Nephron (organoid): ENCODE measurements around the gene KCNK15.
A peak's percentile ranks its signal among the peaks of the same experiment; 100 is the strongest.

Source experiments
- H3K27ac Mint-ChIP-seq, 3 experiments: 2 replicates each; pipeline ENCODE4 v1.8.0; 2020; ENCODE audit warnings: mixed read lengths in 3 of 3, mild to moderate bottlenecking in 2 of 3, moderate library complexity in 1 of 3
- H3K27me3 Mint-ChIP-seq: 2 replicates; pipeline ENCODE4 v1.8.0; 2021; ENCODE audit warnings: low read depth, mild to moderate bottlenecking, moderate library complexity, mixed read lengths
- H3K36me3 Mint-ChIP-seq: 2 replicates; pipeline ENCODE4 v1.8.0; 2020; ENCODE audit warnings: low read depth, mixed read lengths
- H3K4me1 Mint-ChIP-seq: 2 replicates; pipeline ENCODE4 v1.8.0; 2020; ENCODE audit warnings: mixed read lengths
- H3K4me3 Mint-ChIP-seq, 3 experiments: 2 replicates each; pipeline ENCODE4 v1.8.0; 2020; ENCODE audit warnings: mild to moderate bottlenecking in 3 of 3, mixed read lengths in 3 of 3, moderate library complexity in 2 of 3
- H3K9me3 Mint-ChIP-seq: 2 replicates; pipeline ENCODE4 v1.8.0; 2020; ENCODE audit warnings: mixed read lengths
- CTCF ChIP-seq, 3 experiments: fragments of 200-600 bp; sonication (generic); IDR thresholded peaks; one replicate each; pipeline ENCODE4 v1.5.0; 2021; ENCODE audit warnings: antibody characterized with exemption in 3 of 3; ENCODE audit not compliant: unreplicated experiment in 3 of 3

KCNK15 gene

GRCh38 chr20:44705364-44706094 lies 40.1 kb upstream of the KCNK15 start:
- H3K36me3 Mint-ChIP-seq = no peaks in the 10 kb centered on the region
- no peak overlapping the region for H3K4me3 Mint-ChIP-seq
- peaks cover 5% of the 10 kb centered on the region for H3K27me3 Mint-ChIP-seq
- H3K27ac Mint-ChIP-seq = no peak overlapping the region
- peaks cover 26% of the 10 kb centered on the region for H3K4me1 Mint-ChIP-seq
- no peaks in the 10 kb centered on the region for H3K9me3 Mint-ChIP-seq
- no peak for TF ChIP-seq CTCF (IDR thresholded peaks at IDR 0.05; ENCODE audit: unreplicated experiment in 3 of 3)

GRCh38 chr20:44706301-44707017 lies 39.2 kb upstream of the KCNK15 start:
- Mint-ChIP-seq H3K4me3 (no peak overlapping the region), H3K9me3 (no peaks in the 10 kb centered on the region), H3K36me3 (no peaks in the 10 kb centered on the region), H3K27me3 (no peaks in the 10 kb centered on the region), H3K27ac (peak overlapping the region in 1 of 3 experiments; percentile 41), H3K4me1 (peaks cover 17% of the 10 kb centered on the region)
- no peak for TF ChIP-seq CTCF (IDR thresholded peaks at IDR 0.05; ENCODE audit: unreplicated experiment in 3 of 3)

- H3K4me3 Mint-ChIP-seq = no peak overlapping the region
Measured at GRCh38 chr20:44707018-44707579, 38.6 kb upstream of the KCNK15 start.

GRCh38 chr20:44709380-44709779 lies 36.3 kb upstream of the KCNK15 start:
- no peak for TF ChIP-seq CTCF (IDR thresholded peaks at IDR 0.05; ENCODE audit: unreplicated experiment in 3 of 3)
- peaks cover 3% of the 10 kb centered on the region for H3K27me3 Mint-ChIP-seq
- peaks cover 12% of the 10 kb centered on the region for H3K4me1 Mint-ChIP-seq

More at GRCh38 chr20:44707018-44707579, 38.6 kb upstream of the KCNK15 start:
- H3K27ac Mint-ChIP-seq = no peak overlapping the region
- H3K4me1 Mint-ChIP-seq = peaks cover 12% of the 10 kb centered on the region
- H3K36me3 Mint-ChIP-seq = no peaks in the 10 kb centered on the region
- TF ChIP-seq CTCF (IDR thresholded peaks at IDR 0.05; ENCODE audit: unreplicated experiment in 3 of 3) = no peak
- H3K9me3 Mint-ChIP-seq = no peaks in the 10 kb centered on the region
- no peaks in the 10 kb centered on the region for H3K27me3 Mint-ChIP-seq

GRCh38 chr20:44709797-44710196 lies 35.9 kb upstream of the KCNK15 start:
- no peak overlapping the region for H3K4me3 Mint-ChIP-seq
- H3K36me3 Mint-ChIP-seq = no peaks in the 10 kb centered on the region
- no peak for TF ChIP-seq CTCF (IDR thresholded peaks at IDR 0.05; ENCODE audit: unreplicated experiment in 3 of 3)

More at GRCh38 chr20:44709380-44709779, 36.3 kb upstream of the KCNK15 start:
- no peaks in the 10 kb centered on the region for H3K36me3 Mint-ChIP-seq
- H3K4me3 Mint-ChIP-seq = no peak overlapping the region
- no peak overlapping the region for H3K27ac Mint-ChIP-seq
- no peaks in the 10 kb centered on the region for H3K9me3 Mint-ChIP-seq

More at GRCh38 chr20:44709797-44710196, 35.9 kb upstream of the KCNK15 start:
- H3K9me3 Mint-ChIP-seq = no peaks in the 10 kb centered on the region
- H3K27ac Mint-ChIP-seq = no peak overlapping the region
- peaks cover 3% of the 10 kb centered on the region for H3K27me3 Mint-ChIP-seq
- H3K4me1 Mint-ChIP-seq = peaks cover 12% of the 10 kb centered on the region
